GM12878 (cell line): ENCODE data around the gene CACNA1A.

Experiments used
- BACH1 ChIP-seq: fragments of 450-650 bp; IDR thresholded peaks from 2 replicates; pipeline ENCODE4 v1.6.1; 2017; ENCODE audit warnings: mild to moderate bottlenecking, borderline replicate concordance
- CTCF ChIP-seq, 3 experiments: IDR thresholded peaks in 2 of 3; conservative IDR thresholded peaks in 1 of 3; 2 replicates each; pipeline ENCODE4 v1.5.1; 2011; ENCODE audit warnings: low read depth in 3 of 3, low read length in 3 of 3, mild to moderate bottlenecking in 3 of 3, control low read depth in 2 of 3, moderate library complexity in 2 of 3, inconsistent platforms in 1 of 3, mixed read lengths in 1 of 3; ENCODE audit not compliant: control insufficient read depth in 2 of 3, insufficient read depth in 1 of 3; ENCODE audit errors: extremely low read depth in 1 of 3
- EP300 ChIP-seq, 2 experiments: fragments of 150-350 bp in 1 of 2; IDR thresholded peaks; 2 replicates each; pipeline ENCODE4 v1.6.1; 2011 to 2012; ENCODE audit warnings: low read depth in 2 of 2, low read length in 2 of 2, borderline replicate concordance in 1 of 2, improper control_type of control experiment in 1 of 2, inconsistent platforms in 1 of 2; ENCODE audit not compliant: control insufficient read depth in 1 of 2
- EZH2 ChIP-seq: IDR thresholded peaks from 2 replicates; pipeline ENCODE4 v1.6.1; 2012; ENCODE audit warnings: low read depth, mild to moderate bottlenecking, control low read depth, inconsistent platforms, low read length, borderline replicate concordance; ENCODE audit not compliant: control insufficient read depth
- HDAC2 ChIP-seq: fragments of 200-600 bp; sonication (generic); IDR thresholded peaks from 2 replicates; pipeline ENCODE4 v1.6.1; 2017
- NR2C1 ChIP-seq: fragments of 450-650 bp; IDR thresholded peaks from 2 replicates; pipeline ENCODE4 v1.6.1; 2017; ENCODE audit warnings: antibody characterized with exemption, mild to moderate bottlenecking, moderate library complexity
- NRF1 ChIP-seq: conservative IDR thresholded peaks from 2 replicates; pipeline ENCODE4 v1.6.1; 2011; ENCODE audit warnings: mild to moderate bottlenecking, low read depth, low read length, improper control_type of control experiment
- POLR2A ChIP-seq: IDR thresholded peaks from 2 replicates; pipeline ENCODE4 v1.6.1; 2011; ENCODE audit warnings: low read depth, mild to moderate bottlenecking, low read length
- POLR2AphosphoS5 ChIP-seq: IDR thresholded peaks from 2 replicates; pipeline ENCODE4 v1.6.1; 2011; ENCODE audit warnings: mild to moderate bottlenecking, low read length, inconsistent platforms
- RELA ChIP-seq: fragments of 450-650 bp; IDR thresholded peaks from 2 replicates; pipeline ENCODE4 v1.8.0; 2014; ENCODE audit warnings: borderline replicate concordance; ENCODE audit not compliant: partially characterized antibody
- ZBED1 ChIP-seq: IDR thresholded peaks from 2 replicates; pipeline ENCODE4 v1.6.1; 2016; ENCODE audit warnings: borderline replicate concordance
- TF ChIP-seq, protein P1 (sequence below): fragments of 450-650 bp; IDR thresholded peaks from 2 replicates; pipeline ENCODE4 v1.6.1; 2017; ENCODE audit warnings: borderline replicate concordance

GRCh38 chr19:13398182-13398581 is 108.1 kb downstream of the CACNA1A start:
- TF ChIP-seq EZH2 (no peak), NRF1 (no peak), POLR2A (no peak), POLR2AphosphoS5 (no peak), HDAC2 (no peak), EP300 (IDR thresholded peaks at IDR 0.05; ENCODE audit: borderline replicate concordance in 1 of 2, control insufficient read depth in 1 of 2, low read depth in 2 of 2, low read length in 2 of 2) (no peak), RELA (no peak), CTCF (IDR thresholded peaks at IDR 0.05 in 2 of 3, conservative IDR thresholded peaks at IDR 0.05 in 1 of 3; ENCODE audit: control insufficient read depth in 2 of 3, extremely low read depth in 1 of 3, insufficient read depth in 1 of 3, low read depth in 3 of 3, low read length in 3 of 3) (no peak), ZBED1 (no peak), BACH1 (no peak), NR2C1 (no peak)
- TF ChIP-seq, protein P1, sequence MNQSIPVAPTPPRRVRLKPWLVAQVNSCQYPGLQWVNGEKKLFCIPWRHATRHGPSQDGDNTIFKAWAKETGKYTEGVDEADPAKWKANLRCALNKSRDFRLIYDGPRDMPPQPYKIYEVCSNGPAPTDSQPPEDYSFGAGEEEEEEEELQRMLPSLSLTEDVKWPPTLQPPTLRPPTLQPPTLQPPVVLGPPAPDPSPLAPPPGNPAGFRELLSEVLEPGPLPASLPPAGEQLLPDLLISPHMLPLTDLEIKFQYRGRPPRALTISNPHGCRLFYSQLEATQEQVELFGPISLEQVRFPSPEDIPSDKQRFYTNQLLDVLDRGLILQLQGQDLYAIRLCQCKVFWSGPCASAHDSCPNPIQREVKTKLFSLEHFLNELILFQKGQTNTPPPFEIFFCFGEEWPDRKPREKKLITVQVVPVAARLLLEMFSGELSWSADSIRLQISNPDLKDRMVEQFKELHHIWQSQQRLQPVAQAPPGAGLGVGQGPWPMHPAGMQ = no peak
